ENCODE measurements around the gene TOMM6.

The TOMM6 gene

DNA sequence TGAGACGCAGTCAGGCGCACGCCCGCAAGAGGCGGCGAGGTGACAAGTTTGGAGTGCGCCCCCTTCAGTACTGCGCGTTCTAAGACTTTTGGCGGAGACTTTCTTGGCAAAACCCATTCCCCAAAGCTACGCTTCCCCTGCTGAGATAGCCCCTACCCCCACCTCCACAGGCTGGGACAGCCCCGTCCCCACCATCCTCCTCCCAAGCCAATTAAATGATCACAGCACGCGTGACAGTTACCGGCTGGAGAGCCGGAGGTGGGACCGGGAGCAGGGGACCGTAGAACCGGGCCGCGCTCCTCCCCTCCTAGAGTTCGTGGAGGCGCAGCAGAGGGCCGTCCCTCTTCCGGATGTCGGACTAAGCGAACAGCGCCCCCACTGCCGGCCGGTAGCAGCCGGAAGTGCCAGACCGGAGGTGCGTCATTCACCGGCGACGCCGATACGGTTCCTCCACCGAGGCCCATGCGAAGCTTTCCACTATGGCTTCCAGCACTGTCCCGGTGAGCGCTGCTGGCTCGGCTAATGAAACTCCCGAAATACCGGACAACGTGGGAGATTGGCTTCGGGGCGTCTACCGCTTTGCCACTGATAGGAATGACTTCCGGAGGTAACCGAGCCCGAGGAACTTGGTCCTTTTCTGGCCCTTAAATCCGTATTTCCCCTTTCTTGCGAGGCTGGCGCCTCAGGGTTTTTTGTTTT is at the start of gene TOMM6:
TSS of gene TOMM6 (plus strand) at position 476 of the 699 bp plus-strand sequence. CDS start at position 480, 4 bp downstream.
- DNase-seq (ENCODE audit: low read depth): peak; percentile 94

DNA sequence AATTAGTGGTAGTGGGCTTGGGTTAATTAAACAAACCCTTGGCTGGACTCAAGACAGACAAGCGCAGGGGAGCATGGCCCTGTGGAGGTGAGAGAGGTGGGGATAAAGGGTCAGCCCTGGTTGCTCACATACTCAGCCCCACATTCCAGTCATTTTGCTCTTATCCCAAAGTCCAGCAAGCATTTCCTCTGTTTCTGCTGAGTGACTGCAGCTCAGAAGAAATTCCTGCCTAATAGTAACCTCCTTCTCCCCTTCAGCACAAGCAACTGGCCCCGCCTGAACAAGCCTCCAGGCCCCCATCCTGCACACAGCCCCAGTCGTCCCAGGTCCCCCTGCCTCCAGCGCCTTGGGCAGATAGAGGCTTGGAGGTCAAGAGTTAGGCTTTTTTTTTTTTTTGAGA is 48.5 kb upstream of the TOMM6 start:
- DNase-seq (ENCODE audit: low read depth): no peak

DNA sequence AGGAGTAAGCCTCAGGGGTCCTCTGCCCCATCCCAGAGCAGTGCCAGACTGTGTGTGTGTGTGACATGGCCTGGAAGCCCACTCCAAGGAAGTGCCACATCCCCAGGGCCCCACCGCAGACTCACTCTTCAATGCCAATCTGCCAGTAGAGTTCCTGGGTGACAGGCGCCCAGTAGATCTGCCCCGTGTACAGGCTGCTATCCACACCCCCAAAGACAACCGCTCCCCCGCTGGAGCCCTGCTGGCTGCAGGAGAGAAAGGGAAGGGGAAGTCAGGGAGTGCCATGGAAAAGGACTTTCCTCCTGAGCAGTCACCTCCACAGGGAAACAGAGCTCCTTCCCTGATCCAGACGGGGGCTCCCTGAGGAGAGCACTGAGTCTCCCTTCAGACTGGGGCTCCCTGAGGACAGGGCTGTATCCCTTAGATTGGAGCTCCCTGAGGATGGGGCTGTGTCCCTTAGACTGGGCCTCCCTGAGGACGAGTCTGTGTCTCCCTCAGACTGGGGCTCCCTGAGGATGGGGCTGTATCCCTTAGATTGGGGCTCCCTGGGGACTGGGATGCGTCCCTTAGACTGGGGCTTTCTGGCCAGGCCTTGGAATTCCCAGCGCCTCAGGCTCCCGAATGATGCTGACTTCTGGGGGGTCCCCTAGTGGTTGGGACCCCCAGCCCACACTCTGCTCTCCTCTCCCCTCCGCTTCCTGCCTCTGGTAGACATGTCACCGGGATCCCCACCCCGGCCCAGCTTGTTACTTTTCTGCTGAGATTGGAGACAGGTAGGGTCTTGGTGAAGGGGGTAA is 46.9 kb upstream of the TOMM6 start:
- no peak for DNase-seq (ENCODE audit: low read depth)

DNA sequence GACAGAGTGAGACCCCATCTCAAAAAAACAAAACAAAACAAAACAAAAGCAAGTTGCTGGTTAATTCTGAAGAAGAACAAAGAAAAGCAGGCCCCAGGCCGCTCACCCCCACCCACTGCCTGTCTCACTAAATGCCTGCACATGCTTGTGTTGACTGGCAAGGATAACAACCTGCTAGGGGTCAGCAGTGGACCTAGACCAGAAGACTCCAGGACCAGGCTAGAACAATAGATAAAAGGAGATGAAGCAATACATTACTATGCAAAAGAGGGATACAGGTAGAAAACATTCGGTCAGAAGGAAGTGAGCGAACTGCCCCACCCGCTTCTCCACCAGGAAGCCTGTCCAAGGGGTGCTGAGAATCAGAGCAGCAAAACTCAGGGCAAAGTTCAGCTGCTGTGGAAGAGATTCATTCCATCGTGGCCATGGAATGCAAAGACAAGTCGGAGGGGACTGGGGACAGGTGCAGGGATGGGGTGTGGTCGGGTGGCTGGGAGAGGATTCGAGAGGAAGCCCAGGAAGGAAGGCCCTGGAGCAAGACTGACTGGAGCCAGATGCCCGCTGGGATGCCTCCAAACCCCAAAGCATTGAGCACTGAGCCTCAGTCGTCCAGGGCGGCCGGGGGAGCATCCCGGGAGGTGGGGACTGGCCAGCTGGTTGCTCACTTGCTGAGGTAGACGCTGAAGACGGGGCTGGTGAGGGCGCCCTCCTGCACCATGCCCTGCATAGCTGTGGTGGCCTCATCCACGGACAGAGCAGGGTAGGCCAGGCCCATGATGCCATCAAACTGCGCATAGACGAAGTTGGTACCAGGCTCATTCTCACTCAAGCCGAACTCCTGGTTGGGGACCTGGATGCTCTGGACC is 45.6 kb upstream of the TOMM6 start:
- no peak for DNase-seq (ENCODE audit: low read depth)

DNA sequence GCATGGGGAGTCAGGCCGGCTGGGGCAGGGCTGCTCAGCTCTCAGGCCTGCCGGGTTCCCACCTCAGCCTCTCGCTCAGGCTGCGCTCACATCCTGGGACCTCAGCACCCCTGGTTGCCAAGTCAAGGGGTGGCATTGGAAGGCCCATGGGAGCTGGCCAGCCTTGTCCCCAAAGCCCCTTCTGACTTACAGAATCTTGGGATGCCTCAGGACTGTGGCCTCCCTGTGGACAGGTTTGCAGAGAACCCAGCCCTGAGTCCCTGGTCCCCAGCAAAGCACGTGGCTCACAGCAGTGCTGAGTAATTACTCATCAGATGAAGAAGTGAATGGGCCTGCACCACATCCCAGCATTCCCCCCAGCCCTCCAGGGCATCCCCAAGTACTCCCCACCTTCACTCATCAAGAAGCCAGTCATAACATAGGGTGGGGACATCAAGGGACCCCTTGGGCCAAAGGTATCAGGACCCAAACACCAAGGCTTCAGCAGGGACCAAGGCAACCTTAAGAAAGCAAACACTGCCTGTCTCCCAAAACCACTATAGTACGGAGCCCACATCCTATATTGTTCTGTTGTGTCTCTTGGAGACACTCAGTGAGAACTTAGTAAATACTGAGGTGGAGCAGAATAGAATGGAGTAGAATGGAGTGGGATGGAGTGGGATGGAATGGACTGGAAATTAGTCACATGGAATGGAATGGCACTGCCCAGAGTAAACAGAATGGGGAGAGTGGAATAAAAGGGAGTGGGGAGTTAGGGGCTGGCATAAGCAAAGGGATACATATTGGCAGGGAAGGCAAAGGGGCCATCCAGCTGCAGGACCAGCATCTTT is 43.9 kb upstream of the TOMM6 start:
- DNase-seq (ENCODE audit: low read depth): peak; percentile 21

DNA sequence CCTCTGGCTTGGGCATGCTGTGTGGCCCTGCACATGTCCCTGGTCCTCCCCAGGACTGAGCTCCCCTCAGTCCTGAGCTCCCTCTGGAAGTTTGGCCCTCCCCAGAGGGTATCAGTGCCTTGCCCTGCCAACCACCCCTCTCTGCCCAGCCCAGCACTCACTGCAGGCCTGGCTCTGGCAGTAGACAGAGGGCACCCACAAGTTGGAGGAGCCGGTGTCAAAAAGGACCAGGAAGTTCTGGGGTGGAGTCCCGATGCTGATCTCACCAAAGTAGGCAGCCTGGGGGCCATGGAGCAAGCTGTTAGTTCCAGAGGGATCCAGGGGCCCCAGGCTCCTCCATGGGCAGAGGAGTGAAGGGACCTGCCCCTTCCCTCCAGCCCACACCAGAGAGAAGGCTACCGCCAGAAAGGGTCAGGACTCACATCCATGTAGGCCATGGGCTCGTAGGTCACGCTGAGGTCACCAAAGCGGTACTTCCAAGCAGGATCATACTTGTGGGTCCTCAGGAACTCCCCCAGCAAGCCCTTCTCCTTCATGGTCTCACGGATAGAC is 43.2 kb upstream of the TOMM6 start:
- no peak for DNase-seq (ENCODE audit: low read depth)

DNA sequence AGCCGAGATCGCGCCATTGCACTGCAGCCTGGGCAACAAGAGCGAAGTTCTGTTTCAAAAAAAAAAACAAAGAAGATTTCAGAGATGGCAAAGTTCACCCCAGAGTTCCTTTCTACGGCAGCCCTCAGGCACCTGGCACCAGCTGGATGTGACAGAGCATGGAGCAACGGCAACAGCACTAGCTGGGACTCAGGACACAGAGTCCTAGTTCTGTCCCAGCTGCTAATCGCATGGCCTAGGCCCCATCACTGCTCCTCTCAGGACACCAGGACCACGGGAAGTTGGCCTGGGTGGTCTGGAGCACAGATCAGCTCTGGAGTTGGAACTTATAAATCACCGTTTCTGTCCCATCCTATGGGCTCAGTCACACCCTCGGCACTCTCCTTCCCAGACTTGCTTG is 41.4 kb upstream of the TOMM6 start:
- no peak for DNase-seq (ENCODE audit: low read depth)

DNA sequence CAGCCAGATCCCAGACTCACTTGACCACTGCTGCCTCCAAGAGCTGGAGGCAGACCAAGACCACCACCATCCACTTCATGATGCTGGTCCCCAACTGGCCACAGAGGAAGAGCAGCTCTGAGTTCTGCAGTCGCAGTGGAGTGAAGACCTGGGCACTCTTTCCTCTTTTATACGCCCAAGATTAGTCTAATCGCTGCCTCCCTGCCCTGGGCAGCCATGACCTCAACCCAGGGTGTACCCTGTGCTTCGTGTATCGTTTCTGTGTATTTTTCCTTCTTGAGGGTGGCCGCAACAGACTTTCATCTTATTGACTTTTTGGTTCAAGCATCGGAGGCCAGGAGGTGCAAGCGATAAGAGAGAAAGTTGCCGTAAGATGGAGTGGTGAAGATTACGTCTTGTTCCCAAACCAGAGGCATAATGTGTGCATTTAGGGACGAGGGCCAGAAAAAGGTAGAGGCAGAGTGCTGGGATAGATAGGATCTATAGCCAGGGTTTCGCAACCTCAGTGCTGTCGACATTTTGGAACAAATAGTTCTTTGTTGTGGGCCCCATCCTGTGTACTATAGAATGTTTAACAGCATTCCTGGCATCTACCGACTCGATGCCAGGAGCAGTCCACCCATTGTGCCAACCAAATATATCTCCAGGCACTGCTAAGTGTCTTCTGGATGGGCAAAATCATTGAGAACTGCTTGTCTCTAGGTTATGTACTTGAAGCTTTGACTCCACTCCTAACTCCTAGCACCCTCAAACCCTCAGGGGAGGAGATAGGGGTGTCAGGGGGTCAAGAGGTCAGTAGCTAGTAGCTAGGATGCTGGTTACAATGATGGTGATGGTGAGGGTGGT is 40.0 kb upstream of the TOMM6 start, which contains the start of gene PGC:
TSS of gene PGC (minus strand) at position 142 of the 846 bp plus-strand sequence. CDS start at position 79, 63 bp downstream.
- DNase-seq (ENCODE audit: low read depth): no peak

DNA sequence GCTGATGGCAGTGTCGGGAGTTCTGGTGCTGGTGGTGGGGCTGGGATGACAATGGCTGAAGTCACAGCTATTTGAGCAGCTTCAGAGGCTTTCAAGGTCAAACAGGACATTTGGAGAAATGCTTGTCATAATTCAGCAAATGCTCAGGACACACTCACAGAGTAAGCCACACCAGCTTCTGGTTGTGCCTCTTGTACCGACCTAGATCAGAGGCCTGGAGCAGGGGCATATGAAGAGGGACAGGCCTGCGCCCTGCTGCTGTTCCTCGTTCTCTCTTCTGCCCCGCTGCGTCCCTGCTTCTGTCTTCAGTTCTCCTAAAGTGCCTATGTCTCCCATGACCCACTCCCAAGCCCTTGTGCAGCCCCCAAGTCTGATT is 39.4 kb upstream of the TOMM6 start:
- no peak for DNase-seq (ENCODE audit: low read depth)

DNA sequence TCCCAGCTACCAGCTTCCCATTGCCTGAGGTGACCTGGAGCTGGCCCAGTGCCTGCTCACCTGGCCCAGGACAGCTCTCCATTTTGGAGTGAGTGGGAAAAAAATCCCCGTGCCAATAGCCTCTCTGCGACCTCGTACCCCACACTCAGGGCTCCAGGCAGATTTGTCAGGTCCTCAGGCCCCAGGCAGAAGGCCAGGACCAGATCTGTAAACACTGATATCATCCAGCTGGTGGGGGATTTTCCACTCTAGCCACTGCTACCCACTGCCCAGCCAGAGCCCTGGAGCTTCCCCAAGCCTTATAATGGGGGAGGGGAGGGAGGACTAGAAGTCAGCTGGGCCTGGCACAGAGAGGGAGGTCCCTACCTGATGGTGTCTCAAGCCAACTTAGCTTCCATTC is 39.0 kb upstream of the TOMM6 start:
- no peak for DNase-seq (ENCODE audit: low read depth)

DNA sequence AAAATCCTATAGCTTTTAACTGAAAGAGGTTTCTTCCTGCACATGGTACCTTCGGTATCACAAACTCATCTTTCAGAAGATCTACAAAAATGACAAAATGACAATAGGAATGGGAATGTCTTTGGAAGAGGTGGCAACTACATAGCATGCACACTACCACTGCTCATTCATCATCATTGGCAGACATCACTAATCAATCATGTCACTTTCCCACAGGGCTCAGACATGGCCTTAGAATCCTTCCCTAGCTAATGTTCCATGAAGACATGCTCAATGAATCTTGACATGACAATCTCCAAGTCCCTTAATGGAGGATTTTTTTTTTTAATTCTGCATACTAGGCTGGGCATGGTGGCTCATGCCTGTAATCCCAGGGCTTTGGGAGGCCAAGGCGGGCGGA is 37.1 kb upstream of the TOMM6 start:
- DNase-seq (ENCODE audit: low read depth): no peak

DNA sequence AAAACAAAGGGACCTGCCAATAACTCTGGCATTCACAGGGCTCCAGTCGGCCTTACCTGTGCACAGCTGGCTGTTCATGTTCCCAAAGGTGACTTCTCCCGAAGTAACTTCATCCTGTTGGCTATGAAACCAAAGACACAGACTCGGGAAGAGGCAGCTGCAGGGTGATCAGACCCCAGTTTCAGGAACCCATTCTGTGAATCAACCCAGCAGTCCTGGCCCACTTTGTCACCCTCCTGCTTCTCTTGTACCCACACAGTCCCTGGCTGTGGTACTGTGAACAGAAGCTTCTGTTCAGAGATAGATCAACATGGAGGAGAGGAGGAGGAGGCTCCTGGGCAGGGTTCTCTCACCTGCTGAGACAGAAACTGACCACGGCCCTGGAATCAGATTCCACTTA is 31.6 kb upstream of the TOMM6 start:
- DNase-seq (ENCODE audit: low read depth): no peak

DNA sequence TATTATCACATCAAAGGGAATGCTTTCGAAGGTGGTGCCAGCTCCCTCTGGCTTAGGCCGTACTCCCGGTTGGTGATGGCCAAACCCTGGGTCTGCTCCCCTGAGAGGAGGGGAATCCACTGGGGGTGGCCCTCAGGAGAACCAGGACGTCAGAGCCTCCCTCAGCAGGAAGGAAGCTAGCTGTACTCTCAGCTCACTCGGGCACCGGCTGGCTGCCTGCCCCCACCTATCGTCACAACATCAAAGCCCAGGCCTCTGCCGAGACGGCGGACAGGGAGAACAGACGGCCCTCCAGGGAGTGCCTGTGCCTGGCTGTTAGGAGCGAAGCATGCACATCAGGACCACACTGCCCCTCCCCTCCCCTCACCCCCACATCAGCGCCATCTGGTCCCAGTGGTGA is 31.1 kb upstream of the TOMM6 start:
- DNase-seq (ENCODE audit: low read depth): no peak

DNA sequence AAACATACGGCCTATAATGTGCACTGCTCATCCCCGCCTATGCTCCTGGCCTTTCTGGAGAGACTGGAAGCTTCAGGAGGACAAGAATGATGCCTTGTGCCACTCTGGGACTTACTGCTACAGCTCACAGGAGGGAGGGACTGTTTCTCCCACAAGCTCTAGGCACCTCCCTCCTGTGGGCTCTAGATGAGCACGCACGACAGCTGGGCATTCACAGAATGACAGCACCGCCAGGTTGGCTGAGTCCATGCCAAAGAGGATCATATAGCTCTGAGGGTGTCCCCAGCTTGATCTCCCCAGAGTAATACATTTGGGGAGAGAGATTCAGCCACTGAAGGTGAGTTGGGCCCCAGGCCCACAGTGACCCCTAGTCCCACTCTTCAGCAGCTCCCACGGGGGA is 30.2 kb upstream of the TOMM6 start:
- DNase-seq (ENCODE audit: low read depth): no peak

DNA sequence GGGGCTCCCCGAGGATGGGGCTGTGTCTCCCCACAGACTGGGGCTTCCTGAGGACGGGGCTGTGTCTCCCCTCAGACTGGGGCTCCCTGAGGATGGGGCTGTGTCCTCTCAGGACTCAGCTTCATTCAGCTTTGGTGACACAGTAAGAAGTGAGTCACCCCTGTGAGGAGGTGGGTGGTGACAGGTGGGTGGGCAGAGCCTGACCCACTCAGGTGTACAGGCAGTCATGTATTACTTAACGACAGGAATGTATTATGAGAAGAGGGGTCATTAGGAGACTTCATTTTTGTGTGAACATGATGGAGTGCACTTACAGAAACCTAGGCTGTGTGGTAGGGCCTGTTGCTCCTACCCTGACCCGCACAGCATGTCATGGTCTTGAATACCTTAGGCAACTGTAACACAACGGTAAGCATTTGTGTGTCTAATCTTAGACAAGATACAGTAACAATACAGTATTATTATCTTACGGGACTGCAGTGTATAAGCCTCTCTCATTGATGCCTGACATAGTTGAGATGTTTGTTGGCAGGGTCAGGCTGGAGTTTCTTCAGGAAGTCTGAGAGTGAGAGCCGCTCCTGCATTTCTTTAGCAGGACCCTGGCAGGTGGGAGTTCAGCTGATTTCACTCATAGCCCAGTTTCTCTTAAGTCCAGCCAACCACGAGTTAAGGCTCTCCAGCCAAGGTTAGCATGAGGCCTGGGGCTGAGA is 29.4 kb upstream of the TOMM6 start:
- DNase-seq (ENCODE audit: low read depth): peak; percentile 32

DNA sequence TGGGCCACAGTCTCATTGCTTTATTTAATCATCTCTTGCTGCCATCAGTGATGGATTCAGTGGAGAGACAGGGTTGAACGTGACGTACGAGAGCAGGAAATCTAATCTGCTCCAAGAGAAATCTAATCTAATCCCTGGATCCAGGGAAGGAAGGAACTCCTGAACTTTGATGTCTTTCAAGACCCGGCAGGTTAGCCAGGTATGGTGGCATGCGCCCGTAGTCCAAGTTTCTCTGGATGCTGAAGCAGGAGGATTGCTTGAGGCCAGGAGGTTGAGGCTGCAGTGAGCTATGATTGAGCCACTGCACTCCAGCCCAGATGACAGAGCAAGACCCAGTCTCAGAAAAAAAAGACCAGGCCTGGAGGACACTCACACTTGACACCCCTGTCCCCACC is 28.9 kb upstream of the TOMM6 start:
- DNase-seq (ENCODE audit: low read depth): no peak

DNA sequence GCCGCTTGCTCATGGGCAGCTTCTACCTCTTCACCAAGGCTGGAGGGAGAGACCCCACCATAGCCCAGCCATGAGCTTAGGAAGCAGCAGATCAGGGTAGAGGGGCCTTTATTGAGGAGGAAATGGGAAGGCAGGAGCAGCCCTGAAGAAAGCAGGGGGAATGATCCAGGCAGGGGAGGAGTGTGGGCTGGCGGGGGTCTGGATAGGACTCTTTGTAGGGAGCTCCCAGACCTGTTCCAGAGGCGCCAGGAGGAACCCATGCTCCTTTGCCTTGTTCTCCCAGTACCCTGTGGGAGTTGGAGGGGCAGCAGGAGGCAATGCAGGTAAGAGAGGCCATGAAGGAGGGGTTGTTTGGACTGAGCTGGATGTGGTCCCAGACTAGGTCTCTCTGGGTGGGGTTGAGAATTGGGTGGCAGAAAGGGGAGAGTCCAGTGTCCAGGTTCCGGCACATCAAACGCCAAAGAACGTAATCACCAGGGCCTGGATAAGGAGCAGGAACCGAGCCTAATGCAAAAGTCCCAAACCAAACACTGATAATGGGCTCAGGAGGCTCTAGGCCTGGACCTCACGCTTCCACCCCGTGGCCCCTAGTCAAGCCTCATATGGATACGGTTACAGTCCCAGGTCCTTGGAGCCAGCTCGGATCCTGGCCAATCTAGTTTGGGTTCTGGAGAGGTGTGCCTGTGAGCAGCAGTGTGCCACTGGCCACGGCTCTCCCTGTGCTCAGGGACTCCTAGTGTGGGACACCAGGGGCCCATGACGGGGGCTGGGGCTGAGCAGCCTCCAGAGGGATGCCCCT is 28.2 kb upstream of the TOMM6 start:
- DNase-seq (ENCODE audit: low read depth): no peak

DNA sequence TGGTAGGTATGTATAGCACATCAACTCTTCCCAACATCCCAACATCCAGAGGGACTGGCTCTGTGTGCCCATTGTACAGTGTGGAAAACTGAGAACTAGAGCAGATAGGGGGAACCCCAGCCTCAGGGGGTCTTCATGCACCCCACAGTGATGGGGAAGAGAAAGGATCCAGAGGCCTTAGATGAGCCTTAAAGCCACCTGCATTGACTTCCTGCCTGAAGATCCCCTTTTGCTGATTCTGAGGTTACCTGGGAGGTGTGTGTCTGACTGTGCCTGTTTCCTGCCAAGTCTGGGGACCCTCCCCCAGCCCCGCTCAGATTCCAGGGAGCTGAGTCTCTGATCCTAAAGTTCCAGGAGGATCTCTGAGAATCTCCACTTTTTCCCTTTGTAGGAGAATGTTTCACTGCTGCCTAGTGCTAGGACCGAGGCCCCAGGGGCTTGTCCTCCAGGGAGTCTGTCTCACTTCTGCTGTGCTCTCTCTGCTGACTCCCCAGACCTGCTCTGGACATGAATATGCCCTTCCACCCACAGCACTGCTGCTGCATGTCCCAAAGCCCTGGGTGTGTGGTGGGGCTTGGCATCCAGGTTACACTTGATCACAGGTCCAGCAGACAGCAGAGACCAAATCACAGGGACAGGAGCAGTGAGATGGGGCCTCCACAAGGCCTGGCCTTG is 27.5 kb upstream of the TOMM6 start:
- DNase-seq (ENCODE audit: low read depth): no peak
